Upper lobe of left lung (tissue), 6 donors: ENCODE results near the gene FAM209A. TPM values are rescaled to one million over a fixed set of nuclear protein-coding genes. Genes with fewer than 3 reads are reported as not detected.

Source experiments
- ATAC-seq, 2 donors: fragments of 200-7000 bp; cut with Tn5 transposase; one replicate each; pipeline ENCODE4 v1.9.1; 2022; ENCODE audit warnings: mild to moderate bottlenecking in 2 of 2, moderate library complexity in 2 of 2; ENCODE audit not compliant: low FRiP score in 2 of 2
- DNase-seq, 2 donors: peaks; one replicate each; pipeline ENCODE4 v3.0.0-alpha.2; 2019 to 2020
- H3K27ac ChIP-seq, 4 donors: fragments of 200-600 bp; sonication (generic); one replicate each; pipeline ENCODE4 v1.5.1; 2016 to 2019
- H3K27me3 ChIP-seq, 4 donors: fragments of 200-600 bp; sonication (generic); one replicate each; pipeline ENCODE4 v1.5.1; 2017 to 2019
- H3K36me3 ChIP-seq, 4 donors: fragments of 200-600 bp; sonication (generic); one replicate each; pipeline ENCODE4 v1.5.1; 2016 to 2019
- H3K4me1 ChIP-seq, 4 donors: fragments of 200-600 bp; sonication (generic); one replicate each; pipeline ENCODE4 v1.5.1; 2018 to 2019
- H3K4me3 ChIP-seq, 4 donors: fragments of 200-600 bp; sonication (generic); one replicate each; pipeline ENCODE4 v1.5.1; 2017 to 2019; ENCODE audit warnings: mild to moderate bottlenecking in 2 of 4, moderate library complexity in 1 of 4
- H3K9me3 ChIP-seq, 4 donors: fragments of 200-600 bp; sonication (generic); one replicate each; pipeline ENCODE4 v1.5.1; 2018 to 2019
- EP300 ChIP-seq, 4 donors: sonication (generic); formaldehyde crosslinking; IDR thresholded peaks; one replicate each; pipeline ENCODE4 v1.5.1; 2017; ENCODE audit warnings: antibody characterized with exemption in 4 of 4, control low read depth in 2 of 4
- POLR2A ChIP-seq, 4 donors: fragments of 450-650 bp; IDR thresholded peaks; one replicate each; pipeline ENCODE4 v1.5.1; 2016 to 2017; ENCODE audit warnings: antibody characterized with exemption in 4 of 4, mild to moderate bottlenecking in 2 of 4
- POLR2AphosphoS5 ChIP-seq, 2 donors: sonication (generic); formaldehyde crosslinking; IDR thresholded peaks; one replicate each; pipeline ENCODE4 v1.5.1; 2017; ENCODE audit warnings: antibody characterized with exemption in 2 of 2
- WGBS, 2 donors: methylation state at CpG; one replicate each; pipeline ENCODE4 v1.1.5; 2017 to 2018; 5-methylcytosine and 5-hydroxymethylcytosine counted together
- total RNA-seq, 6 donors: library from RNA; depleted of rRNA in 4 of 6; stranded (reverse); fragments of >200 nt in 4 of 6; gene quantifications; one replicate each; pipeline versions ENCODE4 v1.1.0 to v1.2.1, GENCODE V29; 2016 to 2021
- TF ChIP-seq, protein P1 (sequence below), 6 experiments: fragments of 450-650 bp in 4 of 6; fragments of 200-600 bp in 2 of 6; sonication (generic) in 2 of 6; IDR thresholded peaks; one replicate each; pipeline ENCODE4 v1.5.1; 2016 to 2019; ENCODE audit warnings: antibody characterized with exemption in 6 of 6
- donor health status: DM: no; HTN: no; CAD: no; lungs with moderate emphysema.
- donor health status: DM: no; HTN: yes; CAD: no; lungs with severe emphysema.

The FAM209A gene
- total RNA-seq, 6 donors from 2014 or later = 0.47 to 5.2 (median 1.1) TPM; not detected in 2

GRCh38 chr20:56517211-56517610 lies 7.3 kb upstream of the FAM209A start:
- Histone ChIP-seq H3K27ac (no peak overlapping the region), H3K4me3 (no peak overlapping the region), H3K4me1 (no peaks in the 10 kb centered on the region), H3K9me3 (peaks cover 7 to 18% (median 17%) of the 10 kb centered on the region in 4 donors), H3K36me3 (peaks cover 41 to 84% (median 55%) of the 10 kb centered on the region in 4 donors), H3K27me3 (no peaks in the 10 kb centered on the region)
- 96% methylated on average over 7 of the region's 7 CpGs for WGBS, 2 donors
- no peak for DNase-seq
- no peak for ATAC-seq
- TF ChIP-seq, protein P1, sequence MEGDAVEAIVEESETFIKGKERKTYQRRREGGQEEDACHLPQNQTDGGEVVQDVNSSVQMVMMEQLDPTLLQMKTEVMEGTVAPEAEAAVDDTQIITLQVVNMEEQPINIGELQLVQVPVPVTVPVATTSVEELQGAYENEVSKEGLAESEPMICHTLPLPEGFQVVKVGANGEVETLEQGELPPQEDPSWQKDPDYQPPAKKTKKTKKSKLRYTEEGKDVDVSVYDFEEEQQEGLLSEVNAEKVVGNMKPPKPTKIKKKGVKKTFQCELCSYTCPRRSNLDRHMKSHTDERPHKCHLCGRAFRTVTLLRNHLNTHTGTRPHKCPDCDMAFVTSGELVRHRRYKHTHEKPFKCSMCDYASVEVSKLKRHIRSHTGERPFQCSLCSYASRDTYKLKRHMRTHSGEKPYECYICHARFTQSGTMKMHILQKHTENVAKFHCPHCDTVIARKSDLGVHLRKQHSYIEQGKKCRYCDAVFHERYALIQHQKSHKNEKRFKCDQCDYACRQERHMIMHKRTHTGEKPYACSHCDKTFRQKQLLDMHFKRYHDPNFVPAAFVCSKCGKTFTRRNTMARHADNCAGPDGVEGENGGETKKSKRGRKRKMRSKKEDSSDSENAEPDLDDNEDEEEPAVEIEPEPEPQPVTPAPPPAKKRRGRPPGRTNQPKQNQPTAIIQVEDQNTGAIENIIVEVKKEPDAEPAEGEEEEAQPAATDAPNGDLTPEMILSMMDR (IDR thresholded peaks at IDR 0.05) = no peak
- TF ChIP-seq EP300 (IDR thresholded peaks at IDR 0.05) (no peak), POLR2AphosphoS5 (IDR thresholded peaks at IDR 0.05) (no peak), POLR2A (IDR thresholded peaks at IDR 0.05) (no peak)

GRCh38 chr20:56517641-56518040 lies 6.9 kb upstream of the FAM209A start:
- no peaks in the 10 kb centered on the region for H3K4me1 ChIP-seq
- TF ChIP-seq EP300 (IDR thresholded peaks at IDR 0.05) (no peak), POLR2AphosphoS5 (IDR thresholded peaks at IDR 0.05) (no peak), POLR2A (IDR thresholded peaks at IDR 0.05) (no peak)
- TF ChIP-seq, protein P1 (IDR thresholded peaks at IDR 0.05) = no peak
- 95 to 97% methylated on average over 5 to 8 of the region's 8 CpGs for WGBS, 2 donors
- H3K36me3 ChIP-seq = peaks cover 41 to 80% (median 55%) of the 10 kb centered on the region in 4 donors
- H3K4me3 ChIP-seq = no peak overlapping the region
- no peak overlapping the region for H3K27ac ChIP-seq
- no peaks in the 10 kb centered on the region for H3K27me3 ChIP-seq
- ATAC-seq (no peak), DNase-seq (no peak)
- H3K9me3 ChIP-seq = peaks cover 7 to 18% (median 17%) of the 10 kb centered on the region in 4 donors

DNA sequence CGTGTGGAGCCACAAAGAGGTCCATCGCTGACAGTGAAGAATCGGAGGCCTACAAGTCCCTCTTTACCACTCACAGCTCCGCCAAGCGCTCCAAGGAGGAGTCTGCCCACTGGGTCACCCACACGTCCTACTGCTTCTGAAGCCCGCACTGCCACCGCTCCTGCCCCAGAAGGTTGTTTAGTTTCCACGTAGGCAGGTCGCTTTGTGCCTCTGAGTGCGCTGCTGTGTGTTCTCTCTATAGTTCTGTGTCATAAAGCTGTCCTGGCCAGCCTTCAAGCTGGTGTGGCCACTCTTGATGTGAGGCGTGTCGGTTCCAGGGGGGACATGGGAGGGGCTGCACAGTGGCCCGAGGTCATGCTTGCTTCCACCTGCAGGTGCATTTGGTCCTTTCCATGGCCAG lies 6.4 kb upstream of the FAM209A start:
- Histone ChIP-seq H3K27ac (no peak overlapping the region), H3K4me1 (no peaks in the 10 kb centered on the region), H3K27me3 (no peaks in the 10 kb centered on the region), H3K4me3 (no peak overlapping the region), H3K9me3 (peaks cover 7 to 18% (median 17%) of the 10 kb centered on the region in 4 donors), H3K36me3 (peaks cover 40 to 75% (median 52%) of the 10 kb centered on the region in 4 donors)
- 94 to 99% methylated on average over 13 to 14 of the region's 14 CpGs for WGBS, 2 donors
- TF ChIP-seq, protein P1 (IDR thresholded peaks at IDR 0.05) = no peak
- no peak for TF ChIP-seq POLR2AphosphoS5 (IDR thresholded peaks at IDR 0.05)
- no peak for TF ChIP-seq EP300 (IDR thresholded peaks at IDR 0.05)
- TF ChIP-seq POLR2A (IDR thresholded peaks at IDR 0.05) = no peak
- ATAC-seq (peak in 1 of 2 donors; percentile 36), DNase-seq (no peak)

DNA sequence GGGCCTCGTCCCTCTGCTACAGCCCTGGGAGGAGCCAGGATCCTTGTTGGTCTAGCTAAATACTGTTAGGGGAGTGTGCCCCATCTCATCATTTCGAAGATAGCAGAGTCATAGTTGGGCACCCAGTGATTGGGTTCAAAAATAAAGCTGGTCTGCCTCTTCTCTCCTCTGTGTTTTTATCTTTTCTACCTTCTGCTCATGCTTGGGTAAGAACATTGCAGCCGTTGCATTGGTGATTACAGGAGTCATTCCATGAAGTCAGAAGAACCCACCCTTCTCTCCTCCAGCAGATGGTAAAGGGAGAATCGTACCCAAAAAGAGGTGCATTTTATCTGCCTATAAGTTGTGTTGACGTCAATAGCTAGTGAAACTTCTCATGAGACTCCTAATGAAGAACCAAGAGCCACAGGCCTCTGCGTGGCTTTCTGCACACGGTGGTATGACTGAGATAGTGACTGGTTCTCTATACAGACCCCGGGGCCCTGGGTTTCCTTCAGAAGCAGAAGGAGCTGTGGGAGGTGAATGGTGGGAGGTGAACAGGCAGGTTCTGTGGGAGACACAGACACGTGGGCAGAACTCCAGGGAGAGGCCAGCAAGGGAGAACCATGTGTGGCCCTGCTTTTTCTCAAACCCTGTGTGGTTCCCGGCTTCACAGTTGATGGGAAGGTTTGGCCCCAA lies 5.7 kb upstream of the FAM209A start:
- H3K27me3 ChIP-seq = no peaks in the 10 kb centered on the region
- H3K36me3 ChIP-seq = peaks cover 33 to 68% (median 45%) of the 10 kb centered on the region in 4 donors
- ATAC-seq (no peak), DNase-seq (no peak)
- H3K27ac ChIP-seq = no peak overlapping the region
- H3K9me3 ChIP-seq = peaks cover 7 to 18% (median 17%) of the 10 kb centered on the region in 4 donors
- TF ChIP-seq POLR2AphosphoS5 (IDR thresholded peaks at IDR 0.05) (no peak), POLR2A (IDR thresholded peaks at IDR 0.05) (no peak), EP300 (IDR thresholded peaks at IDR 0.05) (no peak)
- TF ChIP-seq, protein P1 (IDR thresholded peaks at IDR 0.05) = no peak
- H3K4me1 ChIP-seq = no peaks in the 10 kb centered on the region
- H3K4me3 ChIP-seq = no peak overlapping the region
- 95 to 97% methylated on average over 10 of the region's 10 CpGs for WGBS, 2 donors

DNA sequence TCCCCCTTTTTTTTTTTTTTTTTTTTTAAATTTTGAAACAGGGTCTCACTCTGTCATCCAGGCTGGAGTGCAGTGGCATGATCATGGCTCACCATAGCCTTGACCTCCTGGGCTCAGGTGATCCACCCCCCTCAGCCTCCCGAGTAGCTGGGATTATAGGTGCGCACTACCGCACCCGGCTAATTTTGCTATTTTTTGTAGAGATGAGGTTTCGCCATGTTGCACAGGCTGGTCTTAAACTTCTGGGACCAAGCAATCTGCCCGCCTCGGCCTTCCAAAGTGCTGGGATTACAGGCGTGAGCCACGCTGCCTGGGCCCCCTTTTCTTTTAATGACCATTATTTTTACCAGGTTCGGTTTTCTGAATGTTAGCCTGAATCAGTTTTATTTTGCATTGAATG lies 5.0 kb upstream of the FAM209A start:
- H3K9me3 ChIP-seq = peaks cover 7 to 18% (median 17%) of the 10 kb centered on the region in 4 donors
- WGBS, 2 donors = 96 to 99% methylated on average over 10 of the region's 10 CpGs
- peaks cover 32 to 61% (median 42%) of the 10 kb centered on the region in 4 donors for H3K36me3 ChIP-seq

More for the DNA sequence above, 5.0 kb upstream of the FAM209A start:
- TF ChIP-seq, protein P1 (IDR thresholded peaks at IDR 0.05) = no peak
- TF ChIP-seq POLR2A (IDR thresholded peaks at IDR 0.05) (no peak), POLR2AphosphoS5 (IDR thresholded peaks at IDR 0.05) (no peak), EP300 (IDR thresholded peaks at IDR 0.05) (no peak)
- H3K4me1 ChIP-seq = no peaks in the 10 kb centered on the region
- ATAC-seq (no peak), DNase-seq (no peak)
- H3K27ac ChIP-seq = no peak overlapping the region
- no peak overlapping the region for H3K4me3 ChIP-seq
- no peaks in the 10 kb centered on the region for H3K27me3 ChIP-seq
